Fibroblast of lung (primary cell): Measurements from ENCODE around the gene CHSY1. TPM values are rescaled to one million over a fixed set of nuclear protein-coding genes. Genes with fewer than 3 reads are reported as not detected.

Source experiments
- DNase-seq, 2 donors: peaks; one replicate each; pipeline versions ENCODE4 v3.0.0 to v3.0.0-alpha.2; 2010; ENCODE audit warnings: low read depth in 2 of 2
- H2AFZ ChIP-seq: 2 replicates; pipeline ENCODE4 v1.5.1; 2012; ENCODE audit warnings: low read length, control low read depth, inconsistent platforms
- H3K27ac ChIP-seq: 2 replicates; pipeline ENCODE4 v1.5.1; 2011; ENCODE audit warnings: low read length, control low read depth; ENCODE audit not compliant: insufficient read depth
- H3K27me3 ChIP-seq: 2 replicates; pipeline ENCODE4 v1.5.1; 2011; ENCODE audit warnings: mild to moderate bottlenecking, low read length; ENCODE audit not compliant: control insufficient read depth, insufficient read depth
- H3K36me3 ChIP-seq: 2 replicates; pipeline ENCODE4 v1.5.1; 2011; ENCODE audit warnings: low read length; ENCODE audit not compliant: control insufficient read depth, insufficient read depth
- H3K4me1 ChIP-seq: 2 replicates; pipeline ENCODE4 v1.5.1; 2011; ENCODE audit warnings: low read length; ENCODE audit not compliant: control insufficient read depth, insufficient read depth; ENCODE audit errors: extremely low read depth
- H3K4me2 ChIP-seq: 2 replicates; pipeline ENCODE4 v1.5.1; 2011; ENCODE audit warnings: low read length, control low read depth; ENCODE audit not compliant: insufficient read depth; ENCODE audit errors: extremely low read depth
- H3K4me3 ChIP-seq, 4 experiments: fragments of 200-600 bp in 1 of 4; sonication (generic) in 1 of 4; replicated peaks in 1 of 4; 2 replicates each; pipeline ENCODE4 v1.5.1; 2011 to 2016; ENCODE audit warnings: low read length in 4 of 4, low read depth in 3 of 4, mild to moderate bottlenecking in 3 of 4, control low read depth in 2 of 4, inconsistent platforms in 1 of 4, mixed read lengths in 1 of 4; ENCODE audit not compliant: insufficient read depth in 1 of 4; ENCODE audit errors: control extremely low read depth in 1 of 4
- H3K79me2 ChIP-seq: 2 replicates; pipeline ENCODE4 v1.5.1; 2012; ENCODE audit warnings: mild to moderate bottlenecking, low read length, inconsistent platforms; ENCODE audit not compliant: control insufficient read depth, insufficient read depth
- H3K9ac ChIP-seq: 2 replicates; pipeline ENCODE4 v1.5.1; 2011; ENCODE audit warnings: mild to moderate bottlenecking, low read length, control low read depth; ENCODE audit not compliant: insufficient read depth
- H3K9me3 ChIP-seq: 2 replicates; pipeline ENCODE4 v1.5.1; 2012; ENCODE audit warnings: low read depth, low read length; ENCODE audit not compliant: control insufficient read depth, insufficient read depth
- H4K20me1 ChIP-seq: 2 replicates; pipeline ENCODE4 v1.5.1; 2011; ENCODE audit warnings: low read length; ENCODE audit not compliant: control insufficient read depth, insufficient read depth; ENCODE audit errors: extremely low read depth
- CTCF ChIP-seq, 2 donors: IDR thresholded peaks in 1 of 2; conservative IDR thresholded peaks in 1 of 2; 1 replicate in 1 of 2; 2 replicates in 1 of 2; pipeline ENCODE4 v1.5.1; 2011 to 2012; ENCODE audit warnings: low read length in 2 of 2, control low read depth in 1 of 2, inconsistent platforms in 1 of 2, low read depth in 1 of 2, mild to moderate bottlenecking in 1 of 2
- EZH2 ChIP-seq: IDR thresholded peaks from 2 replicates; pipeline ENCODE4 v1.5.1; 2012; ENCODE audit warnings: low read length, control low read depth, mild to moderate bottlenecking; ENCODE audit errors: missing control alignments
- polyA plus RNA-seq, 2 donors: library from polyadenylated mRNA; depleted of rRNA in 1 of 2; stranded (reverse) in 1 of 2; unstranded in 1 of 2; fragments of >200 nt; gene quantifications; 2 replicates each; pipeline ENCODE4 v1.2.1, GENCODE V29; 2011 to 2012; ENCODE audit warnings: missing spikeins in 1 of 2
- total RNA-seq: library from RNA; depleted of rRNA; stranded (reverse); fragments of >200 nt; gene quantifications from 2 replicates; pipeline ENCODE4 v1.2.1, GENCODE V29; 2014

Gene CHSY1
- total and polyA plus RNA-seq, 2 donors (not counting 1 experiment from before 2014, with no cell fraction given) = 28.6 to 57.0 TPM

- no peak for DNase-seq
- no peak for TF ChIP-seq EZH2
- no peak for TF ChIP-seq CTCF (conservative IDR thresholded peaks at IDR 0.05 in 1 of 2, IDR thresholded peaks at IDR 0.05 in 1 of 2; ENCODE audit: low read depth in 1 of 2, low read length in 2 of 2)
- Histone ChIP-seq H2AFZ (no peak overlapping the region), H3K4me1 (peaks cover 2% of the 10 kb centered on the region), H3K4me2 (no peak overlapping the region), H3K79me2 (no peaks in the 10 kb centered on the region), H3K9ac (no peak overlapping the region), H3K9me3 (no peaks in the 10 kb centered on the region), H3K4me3 (no peak overlapping the region), H3K36me3 (no peaks in the 10 kb centered on the region), H3K27ac (no peak overlapping the region), H4K20me1 (no peaks in the 10 kb centered on the region), H3K27me3 (no peaks in the 10 kb centered on the region)
Measured at GRCh38 chr15:101143321-101143720, 108.5 kb downstream of the CHSY1 start.

- H3K27me3 ChIP-seq = no peaks in the 10 kb centered on the region
- H3K4me3 ChIP-seq = no peak overlapping the region
- no peaks in the 10 kb centered on the region for H3K79me2 ChIP-seq
Measured at GRCh38 chr15:101142711-101143110, 109.1 kb downstream of the CHSY1 start.

GRCh38 chr15:101141926-101142527, 109.8 kb downstream of the CHSY1 start:
- Histone ChIP-seq H3K9me3 (no peaks in the 10 kb centered on the region), H3K36me3 (no peaks in the 10 kb centered on the region), H4K20me1 (no peaks in the 10 kb centered on the region), H3K79me2 (no peaks in the 10 kb centered on the region), H3K4me1 (peaks cover 2% of the 10 kb centered on the region), H3K27ac (no peak overlapping the region), H3K4me3 (no peak overlapping the region), H3K9ac (no peak overlapping the region), H2AFZ (no peak overlapping the region), H3K4me2 (no peak overlapping the region), H3K27me3 (no peaks in the 10 kb centered on the region)
- no peak for TF ChIP-seq CTCF (conservative IDR thresholded peaks at IDR 0.05 in 1 of 2, IDR thresholded peaks at IDR 0.05 in 1 of 2; ENCODE audit: low read depth in 1 of 2, low read length in 2 of 2)
- no peak for TF ChIP-seq EZH2
- no peak for DNase-seq

More at GRCh38 chr15:101142711-101143110, 109.1 kb downstream of the CHSY1 start:
- Histone ChIP-seq H3K9ac (no peak overlapping the region), H3K27ac (no peak overlapping the region), H3K36me3 (no peaks in the 10 kb centered on the region), H2AFZ (no peak overlapping the region), H3K4me2 (no peak overlapping the region), H3K4me1 (peaks cover 2% of the 10 kb centered on the region), H4K20me1 (no peaks in the 10 kb centered on the region), H3K9me3 (no peaks in the 10 kb centered on the region)
- no peak for DNase-seq
- no peak for TF ChIP-seq EZH2
- no peak for TF ChIP-seq CTCF (conservative IDR thresholded peaks at IDR 0.05 in 1 of 2, IDR thresholded peaks at IDR 0.05 in 1 of 2; ENCODE audit: low read depth in 1 of 2, low read length in 2 of 2)
